Measurements from ENCODE around the gene HDDC3. TPM values are rescaled to one million over a fixed set of nuclear protein-coding genes. Genes with fewer than 3 reads are reported as not detected.

Gene HDDC3
- total RNA-seq, 2 donors from 2014 or later: 14.9 to 17.9 TPM

GRCh38 chr15:90960298-90961091 lies 28.1 kb upstream of the HDDC3 start:
- H3K27me3 ChIP-seq: no peaks in the 10 kb centered on the region
- no peak overlapping the region for H3K4me3 ChIP-seq
- TF ChIP-seq CTCF (IDR thresholded peaks at IDR 0.05): no peak
- H3K27ac ChIP-seq: peak overlapping the region; percentile 77 to 82
- H3K9me3 ChIP-seq: no peaks in the 10 kb centered on the region
- peaks cover 14% of the 10 kb centered on the region for H3K36me3 ChIP-seq
- peaks cover 3 to 50% of the 10 kb centered on the region in 2 donors for H3K4me1 ChIP-seq
- DNase-seq (ENCODE audit: low spot score): no peak

- no peak for TF ChIP-seq CTCF (IDR thresholded peaks at IDR 0.05)
- Histone ChIP-seq H3K27me3 (no peaks in the 10 kb centered on the region), H3K4me1 (peaks cover 3 to 54% of the 10 kb centered on the region in 2 donors), H3K27ac (peak overlapping the region; percentile 77 to 82), H3K4me3 (no peak overlapping the region), H3K36me3 (peaks cover 14% of the 10 kb centered on the region), H3K9me3 (no peaks in the 10 kb centered on the region)
- DNase-seq (ENCODE audit: low spot score): no peak
Observed at GRCh38 chr15:90959894-90960293, 27.5 kb upstream of the HDDC3 start.

- Histone ChIP-seq H3K9me3 (no peaks in the 10 kb centered on the region), H3K4me1 (peaks cover 3 to 57% of the 10 kb centered on the region in 2 donors), H3K27ac (peak overlapping the region; percentile 77 to 82), H3K36me3 (peaks cover 14% of the 10 kb centered on the region), H3K4me3 (no peak overlapping the region), H3K27me3 (no peaks in the 10 kb centered on the region)
- no peak for DNase-seq (ENCODE audit: low spot score)
- no peak for TF ChIP-seq CTCF (IDR thresholded peaks at IDR 0.05)
Observed at GRCh38 chr15:90959028-90959595, 26.8 kb upstream of the HDDC3 start.

GRCh38 chr15:90957791-90958190 lies 25.4 kb upstream of the HDDC3 start:
- Histone ChIP-seq H3K36me3 (peaks cover 20% of the 10 kb centered on the region), H3K27me3 (no peaks in the 10 kb centered on the region), H3K27ac (peak overlapping the region; percentile 73 to 82), H3K4me3 (peak overlapping the region in 1 of 2 donors; percentile 72), H3K4me1 (peaks cover 3 to 57% of the 10 kb centered on the region in 2 donors), H3K9me3 (no peaks in the 10 kb centered on the region)
- no peak for TF ChIP-seq CTCF (IDR thresholded peaks at IDR 0.05)
- no peak for DNase-seq (ENCODE audit: low spot score)

- H3K27ac ChIP-seq: peak overlapping the region; percentile 73 to 82
- H3K27me3 ChIP-seq: no peaks in the 10 kb centered on the region
- peaks cover 25% of the 10 kb centered on the region for H3K36me3 ChIP-seq
- H3K9me3 ChIP-seq: no peaks in the 10 kb centered on the region
- no peak for TF ChIP-seq CTCF (IDR thresholded peaks at IDR 0.05)
- peak overlapping the region; percentile 48 to 72 for H3K4me3 ChIP-seq
- peaks cover 3 to 57% of the 10 kb centered on the region in 2 donors for H3K4me1 ChIP-seq
- no peak for DNase-seq (ENCODE audit: low spot score)
Observed at GRCh38 chr15:90957031-90957790, 24.9 kb upstream of the HDDC3 start.

All from right atrium auricular region (tissue), 2 donors.